Transverse colon (tissue), 4 donors: ENCODE data around the gene SMIM45.

Experiments used
- POLR2A ChIP-seq: fragments of 450-650 bp; IDR thresholded peaks from one replicate; pipeline ENCODE4 v1.6.1; 2016; ENCODE audit warnings: antibody characterized with exemption, mild to moderate bottlenecking, moderate library complexity
- POLR2AphosphoS5 ChIP-seq, 3 donors: sonication (generic); formaldehyde crosslinking; IDR thresholded peaks; one replicate each; pipeline ENCODE4 v1.6.1; 2016; ENCODE audit warnings: antibody characterized with exemption in 3 of 3
- TF ChIP-seq, protein P1 (sequence below), 5 experiments: fragments of 200-600 bp in 3 of 5; fragments of 450-650 bp in 2 of 5; sonication (generic) in 3 of 5; IDR thresholded peaks; 1 replicate in 2 of 5; 2 replicates in 3 of 5; pipeline ENCODE4 v1.5.1; 2016 to 2017; ENCODE audit warnings: antibody characterized with exemption in 5 of 5, inconsistent platforms in 3 of 5, mild to moderate bottlenecking in 2 of 5, moderate library complexity in 1 of 5

DNA sequence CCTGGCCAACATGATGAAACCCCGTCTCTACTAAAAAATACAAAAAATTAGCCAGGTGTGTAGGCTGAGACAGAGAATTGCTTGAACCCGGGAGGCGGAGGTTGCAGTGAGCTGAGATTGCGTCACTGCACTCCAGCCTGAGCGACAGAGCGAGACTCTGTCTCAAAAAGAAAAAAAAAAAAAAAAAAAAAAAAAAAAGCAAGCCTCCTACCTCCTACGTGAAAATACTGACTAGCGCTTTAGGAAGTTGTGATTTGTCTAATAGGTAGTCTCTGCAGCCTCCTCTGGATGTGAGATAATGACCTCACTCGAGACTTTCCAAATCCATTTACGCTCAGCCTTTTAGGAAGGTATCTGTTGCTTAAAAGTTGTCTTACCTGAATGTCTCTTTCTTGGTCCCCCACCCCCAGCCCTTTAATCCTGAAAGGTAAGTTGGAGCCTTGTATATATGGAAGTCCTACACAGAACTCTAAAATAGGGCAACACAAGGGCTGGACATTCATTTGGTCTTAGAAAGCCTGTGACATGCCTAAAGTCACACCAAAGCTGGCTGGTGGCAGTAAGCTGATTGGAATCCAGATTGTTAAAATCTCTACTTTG, 22.8 kb downstream of the SMIM45 start:
- TF ChIP-seq, protein P1, sequence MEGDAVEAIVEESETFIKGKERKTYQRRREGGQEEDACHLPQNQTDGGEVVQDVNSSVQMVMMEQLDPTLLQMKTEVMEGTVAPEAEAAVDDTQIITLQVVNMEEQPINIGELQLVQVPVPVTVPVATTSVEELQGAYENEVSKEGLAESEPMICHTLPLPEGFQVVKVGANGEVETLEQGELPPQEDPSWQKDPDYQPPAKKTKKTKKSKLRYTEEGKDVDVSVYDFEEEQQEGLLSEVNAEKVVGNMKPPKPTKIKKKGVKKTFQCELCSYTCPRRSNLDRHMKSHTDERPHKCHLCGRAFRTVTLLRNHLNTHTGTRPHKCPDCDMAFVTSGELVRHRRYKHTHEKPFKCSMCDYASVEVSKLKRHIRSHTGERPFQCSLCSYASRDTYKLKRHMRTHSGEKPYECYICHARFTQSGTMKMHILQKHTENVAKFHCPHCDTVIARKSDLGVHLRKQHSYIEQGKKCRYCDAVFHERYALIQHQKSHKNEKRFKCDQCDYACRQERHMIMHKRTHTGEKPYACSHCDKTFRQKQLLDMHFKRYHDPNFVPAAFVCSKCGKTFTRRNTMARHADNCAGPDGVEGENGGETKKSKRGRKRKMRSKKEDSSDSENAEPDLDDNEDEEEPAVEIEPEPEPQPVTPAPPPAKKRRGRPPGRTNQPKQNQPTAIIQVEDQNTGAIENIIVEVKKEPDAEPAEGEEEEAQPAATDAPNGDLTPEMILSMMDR (IDR thresholded peaks at IDR 0.05) = no peak
- TF ChIP-seq POLR2A (no peak), POLR2AphosphoS5 (IDR thresholded peaks at IDR 0.05) (no peak)
